ENCODE measurements around the gene CPPED1. TPM values are rescaled to one million over a fixed set of nuclear protein-coding genes. Genes with fewer than 3 reads are reported as not detected.

The CPPED1 gene
- total and polyA plus RNA-seq, 2 donors (not counting 1 experiment from before 2014, with no cell fraction given): 7.4 to 19.8 TPM

- H3K36me3 ChIP-seq (ENCODE audit: control insufficient read depth, insufficient read depth, low read length): no peaks in the 10 kb centered on the region
- no peak overlapping the region for H3K9ac ChIP-seq (ENCODE audit: insufficient read depth, low read length)
- H3K4me1 ChIP-seq (ENCODE audit: control insufficient read depth, extremely low read depth, insufficient read depth, low read length): peaks cover 8% of the 10 kb centered on the region
- no peak overlapping the region for H3K27ac ChIP-seq (ENCODE audit: insufficient read depth, low read length)
- H3K4me3 ChIP-seq (replicated peaks in 1 of 4; ENCODE audit: control extremely low read depth in 1 of 4, insufficient read depth in 1 of 4, low read depth in 3 of 4, low read length in 4 of 4): no peak overlapping the region
- H3K4me2 ChIP-seq (ENCODE audit: extremely low read depth, insufficient read depth, low read length): no peak overlapping the region
- H3K9me3 ChIP-seq (ENCODE audit: control insufficient read depth, insufficient read depth, low read depth, low read length): no peaks in the 10 kb centered on the region
- H2AFZ ChIP-seq (ENCODE audit: low read length): no peak overlapping the region
- no peaks in the 10 kb centered on the region for H4K20me1 ChIP-seq (ENCODE audit: control insufficient read depth, extremely low read depth, insufficient read depth, low read length)
- H3K79me2 ChIP-seq (ENCODE audit: control insufficient read depth, insufficient read depth, low read length): peaks cover 6% of the 10 kb centered on the region
- TF ChIP-seq EZH2 (IDR thresholded peaks at IDR 0.05; ENCODE audit: low read length, missing control alignments) (no peak), CTCF (conservative IDR thresholded peaks at IDR 0.05 in 1 of 2, IDR thresholded peaks at IDR 0.05 in 1 of 2; ENCODE audit: low read depth in 1 of 2, low read length in 2 of 2) (no peak)
- H3K27me3 ChIP-seq (ENCODE audit: control insufficient read depth, insufficient read depth, low read length): no peaks in the 10 kb centered on the region
- no peak for DNase-seq (ENCODE audit: low read depth in 2 of 2)
These were observed 1.4 kb upstream of the CPPED1 start for GRCh38 chr16:12805066-12805465.

- TF ChIP-seq CTCF (conservative IDR thresholded peaks at IDR 0.05 in 1 of 2, IDR thresholded peaks at IDR 0.05 in 1 of 2; ENCODE audit: low read depth in 1 of 2, low read length in 2 of 2): no peak
- no peak for TF ChIP-seq EZH2 (IDR thresholded peaks at IDR 0.05; ENCODE audit: low read length, missing control alignments)
- H3K4me1 ChIP-seq (ENCODE audit: control insufficient read depth, extremely low read depth, insufficient read depth, low read length): peaks cover 8% of the 10 kb centered on the region
- no peaks in the 10 kb centered on the region for H4K20me1 ChIP-seq (ENCODE audit: control insufficient read depth, extremely low read depth, insufficient read depth, low read length)
- H3K79me2 ChIP-seq (ENCODE audit: control insufficient read depth, insufficient read depth, low read length): peaks cover 6% of the 10 kb centered on the region
- no peaks in the 10 kb centered on the region for H3K36me3 ChIP-seq (ENCODE audit: control insufficient read depth, insufficient read depth, low read length)
- no peaks in the 10 kb centered on the region for H3K9me3 ChIP-seq (ENCODE audit: control insufficient read depth, insufficient read depth, low read depth, low read length)
- no peak overlapping the region for H3K9ac ChIP-seq (ENCODE audit: insufficient read depth, low read length)
- H3K4me2 ChIP-seq (ENCODE audit: extremely low read depth, insufficient read depth, low read length): peak overlapping the region; percentile 59
- peak overlapping the region; percentile 44 for H2AFZ ChIP-seq (ENCODE audit: low read length)
- DNase-seq (ENCODE audit: low read depth in 2 of 2): no peak
- no peak overlapping the region for H3K27ac ChIP-seq (ENCODE audit: insufficient read depth, low read length)
- peak overlapping the region; percentile 66 to 90 (median 76) for H3K4me3 ChIP-seq (replicated peaks in 1 of 4; ENCODE audit: control extremely low read depth in 1 of 4, insufficient read depth in 1 of 4, low read depth in 3 of 4, low read length in 4 of 4)
- H3K27me3 ChIP-seq (ENCODE audit: control insufficient read depth, insufficient read depth, low read length): no peaks in the 10 kb centered on the region
These were observed 708 bp upstream of the CPPED1 start for GRCh38 chr16:12804395-12804794.

- no peak for TF ChIP-seq CTCF (conservative IDR thresholded peaks at IDR 0.05 in 1 of 2, IDR thresholded peaks at IDR 0.05 in 1 of 2; ENCODE audit: low read depth in 1 of 2, low read length in 2 of 2)
- no peak for TF ChIP-seq EZH2 (IDR thresholded peaks at IDR 0.05; ENCODE audit: low read length, missing control alignments)
- H3K4me1 ChIP-seq (ENCODE audit: control insufficient read depth, extremely low read depth, insufficient read depth, low read length): peaks cover 8% of the 10 kb centered on the region
- no peaks in the 10 kb centered on the region for H3K9me3 ChIP-seq (ENCODE audit: control insufficient read depth, insufficient read depth, low read depth, low read length)
- DNase-seq (ENCODE audit: low read depth in 2 of 2): no peak
- no peaks in the 10 kb centered on the region for H4K20me1 ChIP-seq (ENCODE audit: control insufficient read depth, extremely low read depth, insufficient read depth, low read length)
- H3K36me3 ChIP-seq (ENCODE audit: control insufficient read depth, insufficient read depth, low read length): no peaks in the 10 kb centered on the region
- H2AFZ ChIP-seq (ENCODE audit: low read length): peak overlapping the region; percentile 98
- H3K27me3 ChIP-seq (ENCODE audit: control insufficient read depth, insufficient read depth, low read length): no peaks in the 10 kb centered on the region
- peaks cover 6% of the 10 kb centered on the region for H3K79me2 ChIP-seq (ENCODE audit: control insufficient read depth, insufficient read depth, low read length)
- no peak overlapping the region for H3K27ac ChIP-seq (ENCODE audit: insufficient read depth, low read length)
- H3K4me2 ChIP-seq (ENCODE audit: extremely low read depth, insufficient read depth, low read length): peak overlapping the region; percentile 81
- H3K4me3 ChIP-seq (replicated peaks in 1 of 4; ENCODE audit: control extremely low read depth in 1 of 4, insufficient read depth in 1 of 4, low read depth in 3 of 4, low read length in 4 of 4): peak overlapping the region; percentile 66 to 96 (median 85)
- no peak overlapping the region for H3K9ac ChIP-seq (ENCODE audit: insufficient read depth, low read length)
These were observed 1.0 kb downstream of the CPPED1 start for GRCh38 chr16:12802661-12803060.

Measured in fibroblast of lung (primary cell).